IgD-negative memory B cell (primary cell): ENCODE data around the gene NDC1. TPM values are rescaled to one million over a fixed set of nuclear protein-coding genes. Genes with fewer than 3 reads are reported as not detected.

Experiments
- H3K27ac Mint-ChIP-seq, 3 donors: one replicate each; pipeline ENCODE4 v1.8.0; 2020 to 2022; ENCODE audit warnings: mild to moderate bottlenecking in 3 of 3, mixed read lengths in 3 of 3, moderate library complexity in 1 of 3
- H3K27me3 Mint-ChIP-seq: one replicate; pipeline ENCODE4 v1.8.0; 2021; ENCODE audit warnings: mixed read lengths
- H3K36me3 Mint-ChIP-seq: one replicate; pipeline ENCODE4 v1.8.0; 2020; ENCODE audit warnings: mild to moderate bottlenecking, mixed read lengths
- H3K4me1 Mint-ChIP-seq, 3 donors: one replicate each; pipeline ENCODE4 v1.8.0; 2020 to 2022; ENCODE audit warnings: mixed read lengths in 3 of 3, mild to moderate bottlenecking in 1 of 3
- H3K4me3 Mint-ChIP-seq, 4 donors: one replicate each; pipeline ENCODE4 v1.8.0; 2020 to 2022; ENCODE audit warnings: mild to moderate bottlenecking in 4 of 4, mixed read lengths in 4 of 4, moderate library complexity in 3 of 4
- H3K9me3 Mint-ChIP-seq, 3 donors: one replicate each; pipeline ENCODE4 v1.8.0; 2020 to 2021; ENCODE audit warnings: mixed read lengths in 3 of 3, mild to moderate bottlenecking in 1 of 3
- polyA plus RNA-seq: library from polyadenylated mRNA; unstranded; fragments of 300-500 nt; fragmentation: Illumina TruSeq; gene quantifications from one replicate; pipeline ENCODE4 v1.2.3, GENCODE V29; 2021

NDC1 gene
- polyA plus RNA-seq, 1 donor from 2014 or later = 6.8 TPM

DNA sequence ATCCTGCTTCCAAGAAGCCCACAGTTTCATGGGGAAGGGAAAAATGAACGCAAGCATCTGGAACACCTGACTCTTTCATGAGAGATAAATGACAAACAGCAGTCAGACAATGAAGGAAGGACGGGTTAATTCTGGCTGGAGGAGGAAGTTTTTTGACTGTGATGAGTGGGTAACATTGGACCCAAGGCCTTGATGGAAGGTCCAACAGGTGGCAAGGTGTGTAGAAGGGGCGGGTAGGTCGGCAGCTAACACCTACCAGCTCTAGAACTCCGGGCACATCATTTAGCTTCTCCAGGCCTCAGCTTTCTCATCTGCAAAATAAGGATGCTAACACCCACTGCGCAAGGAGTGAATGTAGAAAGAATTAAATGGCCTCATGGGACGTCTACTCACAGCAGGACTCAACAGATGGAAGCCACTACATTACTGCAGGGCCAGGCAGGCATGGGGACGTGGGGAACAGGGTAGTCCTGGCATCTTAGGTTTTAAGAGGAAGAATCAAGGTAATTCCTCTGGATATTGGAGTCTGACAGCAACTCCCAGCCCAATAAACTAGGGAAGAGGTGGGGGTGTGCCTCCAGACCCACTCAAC is 112.0 kb downstream of the NDC1 start:
- no peaks in the 10 kb centered on the region for H3K9me3 Mint-ChIP-seq

DNA sequence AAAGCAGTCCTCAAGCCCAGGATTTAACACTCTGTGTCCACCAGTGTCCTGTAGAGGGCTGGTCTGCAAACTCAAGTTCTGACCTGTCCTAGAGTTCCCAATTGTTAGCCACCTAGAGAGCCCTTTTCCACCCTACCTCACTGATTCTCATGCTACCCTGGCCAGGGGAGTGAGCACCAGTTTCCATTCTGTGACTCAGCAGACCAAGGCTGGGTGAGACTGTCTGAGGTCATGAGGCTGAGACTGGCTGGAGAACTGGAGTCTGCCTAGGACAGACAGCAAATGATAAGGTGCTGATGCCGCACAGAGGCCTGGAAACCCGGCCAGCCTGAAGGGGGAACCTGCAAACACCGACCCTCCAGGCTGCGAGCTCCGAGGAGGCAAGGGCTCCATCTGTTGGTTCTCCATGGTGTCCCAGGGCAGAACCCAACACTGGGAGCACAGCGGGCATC is 112.8 kb downstream of the NDC1 start:
- H3K4me3 Mint-ChIP-seq = no peak overlapping the region
- peaks cover 3% of the 10 kb centered on the region for H3K27me3 Mint-ChIP-seq
- no peaks in the 10 kb centered on the region for H3K36me3 Mint-ChIP-seq
- no peaks in the 10 kb centered on the region for H3K9me3 Mint-ChIP-seq
- H3K27ac Mint-ChIP-seq = no peak overlapping the region
- no peaks in the 10 kb centered on the region for H3K4me1 Mint-ChIP-seq

More for the DNA sequence above, 112.0 kb downstream of the NDC1 start:
- Mint-ChIP-seq H3K4me3 (no peak overlapping the region), H3K36me3 (no peaks in the 10 kb centered on the region), H3K27me3 (peaks cover 3% of the 10 kb centered on the region), H3K4me1 (no peaks in the 10 kb centered on the region), H3K27ac (no peak overlapping the region)

- Mint-ChIP-seq H3K4me1 (no peaks in the 10 kb centered on the region), H3K4me3 (no peak overlapping the region)
Observed at GRCh38 chr1:53722025-53722424, 116.1 kb downstream of the NDC1 start.

GRCh38 chr1:53721088-53721487 is 117.0 kb downstream of the NDC1 start:
- Mint-ChIP-seq H3K27ac (no peak overlapping the region), H3K9me3 (no peaks in the 10 kb centered on the region), H3K27me3 (peaks cover 6% of the 10 kb centered on the region)

More at GRCh38 chr1:53722025-53722424, 116.1 kb downstream of the NDC1 start:
- no peak overlapping the region for H3K27ac Mint-ChIP-seq
- peaks cover 9% of the 10 kb centered on the region for H3K27me3 Mint-ChIP-seq
- H3K36me3 Mint-ChIP-seq = no peaks in the 10 kb centered on the region
- H3K9me3 Mint-ChIP-seq = no peaks in the 10 kb centered on the region

GRCh38 chr1:53719469-53719868 is 118.6 kb downstream of the NDC1 start:
- Mint-ChIP-seq H3K36me3 (no peaks in the 10 kb centered on the region), H3K4me3 (no peak overlapping the region), H3K9me3 (no peaks in the 10 kb centered on the region), H3K27me3 (peaks cover 6% of the 10 kb centered on the region), H3K27ac (no peak overlapping the region), H3K4me1 (no peaks in the 10 kb centered on the region)

More at GRCh38 chr1:53721088-53721487, 117.0 kb downstream of the NDC1 start:
- no peaks in the 10 kb centered on the region for H3K36me3 Mint-ChIP-seq
- H3K4me1 Mint-ChIP-seq = no peaks in the 10 kb centered on the region
- no peak overlapping the region for H3K4me3 Mint-ChIP-seq

DNA sequence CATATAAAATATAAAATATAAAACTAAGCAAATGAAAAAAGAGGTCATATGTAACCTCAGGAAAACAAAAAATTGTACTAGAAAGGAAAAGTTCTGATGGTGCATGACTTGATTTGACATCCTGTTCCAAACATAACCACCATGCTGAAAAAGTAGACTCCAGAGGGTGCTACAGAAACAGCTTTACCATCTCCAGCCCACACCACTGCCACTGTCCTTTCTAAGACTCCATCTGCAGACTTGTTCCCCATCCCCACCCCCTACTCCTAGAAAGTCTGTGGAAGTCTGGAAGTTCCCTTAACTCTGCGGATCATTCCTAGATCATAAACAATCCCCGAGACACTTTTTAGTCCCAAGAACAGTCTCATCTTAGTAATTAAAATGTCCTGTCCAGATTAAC is 119.7 kb downstream of the NDC1 start:
- Mint-ChIP-seq H3K4me1 (no peaks in the 10 kb centered on the region), H3K27me3 (peaks cover 6% of the 10 kb centered on the region), H3K9me3 (no peaks in the 10 kb centered on the region), H3K36me3 (no peaks in the 10 kb centered on the region), H3K4me3 (no peak overlapping the region), H3K27ac (no peak overlapping the region)

GRCh38 chr1:53717025-53717804 is 120.9 kb downstream of the NDC1 start:
- Mint-ChIP-seq H3K9me3 (no peaks in the 10 kb centered on the region), H3K27me3 (peaks cover 8% of the 10 kb centered on the region), H3K27ac (no peak overlapping the region)

GRCh38 chr1:53716150-53716549 is 121.9 kb downstream of the NDC1 start:
- Mint-ChIP-seq H3K9me3 (no peaks in the 10 kb centered on the region), H3K4me3 (no peak overlapping the region), H3K27me3 (peaks cover 8% of the 10 kb centered on the region), H3K4me1 (peaks cover 0 to 2% (median 0%) of the 10 kb centered on the region in 3 donors), H3K27ac (no peak overlapping the region), H3K36me3 (peaks cover 3% of the 10 kb centered on the region)

More at GRCh38 chr1:53717025-53717804, 120.9 kb downstream of the NDC1 start:
- H3K4me3 Mint-ChIP-seq = no peak overlapping the region
- peaks cover 3% of the 10 kb centered on the region for H3K36me3 Mint-ChIP-seq
- H3K4me1 Mint-ChIP-seq = peaks cover 0 to 2% (median 0%) of the 10 kb centered on the region in 3 donors

DNA sequence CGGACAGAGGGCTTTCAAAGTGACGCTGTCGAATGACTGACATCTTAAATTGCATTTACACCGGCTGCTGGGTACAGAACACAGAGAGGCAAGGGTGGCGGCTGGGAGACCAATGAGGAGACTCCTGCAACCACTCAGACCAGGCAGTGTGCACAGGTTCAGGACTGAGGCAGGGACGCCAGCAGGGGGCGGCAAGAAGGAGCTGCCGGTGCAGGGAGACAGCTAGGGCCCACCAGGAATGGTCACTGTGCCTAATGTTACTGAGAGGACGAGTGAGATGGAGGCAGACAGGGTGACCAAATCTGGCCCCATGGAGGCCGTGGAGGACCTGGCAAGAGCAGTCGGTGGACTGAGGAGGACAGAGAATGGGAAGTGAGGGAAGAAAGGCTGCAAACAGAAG is 122.6 kb downstream of the NDC1 start:
- no peak overlapping the region for H3K27ac Mint-ChIP-seq
- H3K36me3 Mint-ChIP-seq = peaks cover 3% of the 10 kb centered on the region
- H3K4me1 Mint-ChIP-seq = peaks cover 0 to 2% (median 0%) of the 10 kb centered on the region in 3 donors
- no peaks in the 10 kb centered on the region for H3K9me3 Mint-ChIP-seq
- H3K4me3 Mint-ChIP-seq = no peak overlapping the region
- peaks cover 8% of the 10 kb centered on the region for H3K27me3 Mint-ChIP-seq

Other genes with a start within 250 kb of the NDC1 start
- not detected for gene GLIS1, start 99.1 kb downstream of the NDC1 start, polyA plus RNA-seq
- gene YIPF1, start 51.5 kb upstream of the NDC1 start, polyA plus RNA-seq = 22.2 TPM
- 0.18 TPM for gene DIO1, start 55.9 kb upstream of the NDC1 start, polyA plus RNA-seq
- 58.6 TPM for gene IFT25, start 107.4 kb upstream of the NDC1 start, polyA plus RNA-seq
- gene LRRC42, start 108.1 kb upstream of the NDC1 start, polyA plus RNA-seq = 10.4 TPM
- not detected for gene LDLRAD1, start 179.9 kb upstream of the NDC1 start, polyA plus RNA-seq
- gene TMEM59, start 214.9 kb upstream of the NDC1 start, polyA plus RNA-seq = 386 TPM
- 7.8 TPM for gene TCEANC2, start 215.3 kb upstream of the NDC1 start, polyA plus RNA-seq